ENCODE data around the gene LIG1.

LIG1 gene

DNA sequence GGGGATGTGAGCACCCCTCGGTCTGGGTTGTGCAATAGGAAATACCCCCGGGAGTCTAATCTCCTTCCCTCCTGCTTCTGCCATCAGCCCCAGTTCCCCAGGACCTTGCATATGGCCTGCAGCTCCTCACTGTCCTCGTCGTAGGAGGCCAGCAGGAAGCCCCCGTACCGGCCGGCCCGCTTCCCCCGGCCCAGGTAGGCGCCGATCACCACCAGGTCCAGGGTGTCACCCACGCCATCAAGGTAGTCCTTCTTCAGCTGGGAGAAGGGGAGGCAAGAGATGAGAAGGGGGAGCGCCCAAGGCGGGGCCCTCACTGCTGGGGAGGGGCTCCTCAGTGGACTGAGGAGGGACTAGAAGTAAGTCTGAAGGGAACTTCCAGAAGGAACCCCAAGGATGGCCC lies 49.1 kb downstream of the LIG1 start:
- H3K27ac Mint-ChIP-seq = no peak overlapping the region
- no peaks in the 10 kb centered on the region for H3K27me3 Mint-ChIP-seq (ENCODE audit: low read depth)
- H3K36me3 Mint-ChIP-seq (ENCODE audit: low read depth) = peaks cover 34% of the 10 kb centered on the region
- H3K4me3 Mint-ChIP-seq = no peak overlapping the region
- no peaks in the 10 kb centered on the region for H3K9me3 Mint-ChIP-seq
- peaks cover 18% of the 10 kb centered on the region for H3K4me1 Mint-ChIP-seq (ENCODE audit: low read depth)

DNA sequence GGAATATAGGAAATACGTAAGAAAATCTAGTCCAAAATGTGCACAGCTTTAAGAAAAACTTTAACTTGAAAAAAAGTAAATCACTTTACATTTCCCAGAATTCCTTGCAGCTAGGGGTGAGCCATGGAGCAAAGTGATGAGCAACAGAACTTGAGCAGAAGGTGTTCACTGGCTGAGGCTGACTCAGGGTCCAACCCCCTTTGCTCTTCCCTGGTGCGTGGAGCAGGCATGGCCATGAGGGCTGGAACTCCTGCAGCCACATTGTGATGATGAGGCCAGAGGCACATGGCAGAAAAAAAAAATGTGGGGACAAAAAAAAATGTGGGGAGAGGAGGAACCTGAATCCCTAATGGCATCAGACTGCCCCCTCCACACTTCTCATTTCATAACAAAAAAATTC lies 49.6 kb downstream of the LIG1 start:
- no peak overlapping the region for H3K4me3 Mint-ChIP-seq
- H3K27ac Mint-ChIP-seq = no peak overlapping the region
- H3K4me1 Mint-ChIP-seq (ENCODE audit: low read depth) = peaks cover 18% of the 10 kb centered on the region
- no peaks in the 10 kb centered on the region for H3K9me3 Mint-ChIP-seq
- H3K36me3 Mint-ChIP-seq (ENCODE audit: low read depth) = peaks cover 34% of the 10 kb centered on the region
- H3K27me3 Mint-ChIP-seq (ENCODE audit: low read depth) = no peaks in the 10 kb centered on the region

DNA sequence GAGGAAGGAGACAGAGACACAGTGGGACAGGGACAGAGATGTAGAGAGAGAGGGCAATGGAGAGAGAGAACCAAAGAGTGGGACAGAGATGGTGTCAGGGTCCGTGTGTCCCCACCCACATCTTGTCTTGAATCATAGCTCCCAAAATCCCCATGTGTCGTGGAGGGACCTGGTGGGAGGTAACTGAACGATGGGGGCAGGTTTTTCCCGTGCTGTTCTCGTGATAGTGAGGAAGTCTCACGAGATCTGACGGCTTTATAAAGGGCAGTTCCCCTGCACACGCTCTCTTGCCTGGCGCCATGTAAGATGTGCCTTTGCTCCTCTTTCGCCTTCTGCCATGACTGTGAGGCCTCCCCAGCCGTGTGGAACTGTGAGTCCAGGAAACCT lies 52.0 kb downstream of the LIG1 start:
- Mint-ChIP-seq H3K27me3 (ENCODE audit: low read depth) (no peaks in the 10 kb centered on the region), H3K4me3 (no peak overlapping the region), H3K9me3 (no peaks in the 10 kb centered on the region), H3K36me3 (ENCODE audit: low read depth) (peaks cover 28% of the 10 kb centered on the region), H3K27ac (peak overlapping the region; percentile 97), H3K4me1 (ENCODE audit: low read depth) (peaks cover 15% of the 10 kb centered on the region)

DNA sequence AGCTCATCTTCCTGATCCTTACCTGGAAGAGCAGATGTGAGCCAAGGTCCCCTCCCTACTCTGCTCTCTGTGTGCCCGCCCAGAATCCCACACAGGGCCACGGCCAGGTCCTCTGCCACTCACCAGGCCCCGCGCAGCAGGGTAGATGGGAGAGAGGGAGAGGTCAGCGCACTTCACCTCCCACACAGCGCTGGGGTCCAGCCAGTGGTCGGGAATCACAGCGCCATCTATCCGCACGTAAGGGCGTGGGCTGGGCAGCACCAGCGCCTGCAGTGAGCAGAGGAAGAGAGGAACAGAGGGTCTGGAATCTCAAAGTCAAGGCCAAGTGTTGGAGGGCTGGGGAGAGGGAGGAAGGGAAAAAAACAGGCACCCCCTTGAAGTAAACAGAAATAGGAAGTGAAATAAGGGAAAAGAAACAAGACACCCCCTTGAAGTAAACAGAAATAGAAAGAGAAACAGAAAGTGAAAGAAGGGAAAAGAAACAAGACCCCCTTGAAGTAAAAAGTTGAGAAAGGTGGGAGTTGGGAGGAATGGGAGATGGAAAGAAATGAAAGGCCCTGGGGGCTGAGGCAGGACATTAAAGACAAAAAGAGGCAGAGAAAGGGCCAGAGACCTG lies 52.5 kb downstream of the LIG1 start:
- peaks cover 24% of the 10 kb centered on the region for H3K36me3 Mint-ChIP-seq (ENCODE audit: low read depth)
- peaks cover 17% of the 10 kb centered on the region for H3K4me1 Mint-ChIP-seq (ENCODE audit: low read depth)
- H3K27ac Mint-ChIP-seq = peak overlapping the region; percentile 97
- H3K4me3 Mint-ChIP-seq = peak overlapping the region; percentile 37
- no peaks in the 10 kb centered on the region for H3K9me3 Mint-ChIP-seq
- no peaks in the 10 kb centered on the region for H3K27me3 Mint-ChIP-seq (ENCODE audit: low read depth)

DNA sequence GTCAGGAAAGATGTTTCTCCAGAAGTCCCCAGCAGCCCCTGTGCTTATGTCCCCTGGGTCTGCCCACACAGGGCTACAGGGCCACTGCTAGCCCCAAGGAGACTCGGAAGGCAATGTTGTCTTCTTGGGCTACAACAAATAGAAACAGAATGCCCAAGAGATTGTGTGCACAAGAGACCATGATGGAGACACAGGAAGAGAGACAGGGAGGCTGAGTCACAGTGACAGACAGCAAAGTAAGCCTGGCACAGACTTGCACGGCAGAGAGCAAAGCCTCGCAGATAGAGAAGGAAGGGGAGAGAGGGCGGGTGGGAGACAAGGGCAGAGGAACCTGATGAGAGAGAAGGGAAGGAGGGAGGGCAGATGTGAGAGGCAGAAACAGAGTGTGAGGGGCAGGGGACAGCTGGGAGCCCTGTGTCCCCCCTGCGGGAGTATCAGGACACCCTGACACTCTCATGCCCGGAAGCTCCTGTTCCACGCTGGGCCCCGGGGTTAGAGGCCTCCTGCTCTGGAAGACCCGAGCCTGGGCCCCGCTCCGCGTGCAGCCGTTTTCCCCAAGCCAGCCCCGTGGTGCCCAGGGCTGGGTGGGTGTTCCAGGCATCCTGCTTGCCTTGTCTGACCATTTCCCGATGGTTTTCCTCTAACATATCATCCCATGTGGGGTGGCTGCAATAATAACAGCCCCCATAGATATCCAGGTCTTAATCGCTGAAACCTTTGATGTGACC lies 56.8 kb downstream of the LIG1 start:
- Mint-ChIP-seq H3K36me3 (ENCODE audit: low read depth) (peaks cover 10% of the 10 kb centered on the region), H3K4me1 (ENCODE audit: low read depth) (peaks cover 18% of the 10 kb centered on the region), H3K27ac (peak overlapping the region; percentile 21), H3K27me3 (ENCODE audit: low read depth) (no peaks in the 10 kb centered on the region), H3K4me3 (no peak overlapping the region), H3K9me3 (no peaks in the 10 kb centered on the region)

DNA sequence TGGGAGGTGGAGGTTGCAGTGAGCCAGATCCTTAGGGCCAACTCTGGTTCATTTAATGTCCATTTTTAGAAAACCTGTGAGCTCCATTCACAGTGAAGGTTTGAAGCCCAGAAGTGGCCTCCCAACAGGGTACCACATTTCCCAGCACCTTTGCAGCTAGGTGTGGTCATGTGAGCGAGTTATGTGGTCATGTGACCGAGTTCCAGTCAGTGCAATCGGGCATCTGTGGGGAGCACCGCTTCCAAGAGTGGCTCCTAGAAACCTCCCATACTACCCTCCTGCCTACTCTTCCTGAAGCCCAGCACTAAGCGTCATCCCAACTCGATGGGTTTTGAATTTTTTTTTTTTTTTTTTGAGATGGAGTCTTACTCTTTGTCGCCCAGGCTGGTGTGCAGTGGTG lies 58.9 kb downstream of the LIG1 start:
- Mint-ChIP-seq H3K9me3 (no peaks in the 10 kb centered on the region), H3K36me3 (ENCODE audit: low read depth) (peaks cover 3% of the 10 kb centered on the region), H3K27ac (no peak overlapping the region), H3K4me1 (ENCODE audit: low read depth) (peaks cover 18% of the 10 kb centered on the region), H3K27me3 (ENCODE audit: low read depth) (no peaks in the 10 kb centered on the region), H3K4me3 (no peak overlapping the region)

DNA sequence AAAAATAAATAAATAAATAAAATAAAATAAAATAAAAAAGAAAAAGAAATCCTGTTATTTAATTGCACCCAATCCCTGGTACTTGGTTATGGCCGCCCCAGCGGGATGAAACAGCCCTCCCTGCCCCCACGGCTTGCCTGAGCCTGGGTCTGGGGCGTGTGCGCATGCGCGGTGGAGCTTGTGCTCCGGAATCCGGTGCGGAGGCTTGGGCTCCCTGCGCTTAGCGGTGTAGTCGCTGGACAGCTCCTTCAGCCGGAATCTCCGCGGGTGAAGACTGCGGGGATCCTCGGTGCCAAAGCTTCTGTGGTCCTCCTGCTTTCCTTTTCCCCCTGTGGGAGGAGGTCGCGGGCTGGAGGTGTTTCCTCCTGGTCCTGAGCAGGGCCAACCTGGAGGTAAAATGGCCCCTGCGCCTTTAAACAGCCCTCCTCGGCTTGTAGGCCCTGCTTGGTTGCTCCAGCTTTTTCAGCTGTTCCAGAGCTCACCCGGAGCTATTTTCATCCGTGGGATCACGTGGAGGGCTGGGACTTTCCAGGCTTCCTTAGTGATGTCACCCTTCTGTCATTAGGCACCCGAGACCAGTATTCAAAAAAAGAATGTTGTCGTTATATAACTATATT lies 59.7 kb downstream of the LIG1 start, which contains the start of gene PLA2G4C:
PLA2G4C (minus strand) TSS at position 468 of the 617 bp plus-strand sequence. CDS start 4,288 bp downstream, outside the sequence.
- peak within 1 kb of the TSS; percentile 82 for H3K4me3 Mint-ChIP-seq
- peak within 1 kb of the TSS; percentile 91 for H3K27ac Mint-ChIP-seq
- H3K27me3 Mint-ChIP-seq (ENCODE audit: low read depth) = no peaks in the 10 kb centered on the region
- H3K9me3 Mint-ChIP-seq = no peaks in the 10 kb centered on the region
- peaks cover 18% of the 10 kb centered on the region for H3K4me1 Mint-ChIP-seq (ENCODE audit: low read depth)
- peaks cover 3% of the 10 kb centered on the region for H3K36me3 Mint-ChIP-seq (ENCODE audit: low read depth)

DNA sequence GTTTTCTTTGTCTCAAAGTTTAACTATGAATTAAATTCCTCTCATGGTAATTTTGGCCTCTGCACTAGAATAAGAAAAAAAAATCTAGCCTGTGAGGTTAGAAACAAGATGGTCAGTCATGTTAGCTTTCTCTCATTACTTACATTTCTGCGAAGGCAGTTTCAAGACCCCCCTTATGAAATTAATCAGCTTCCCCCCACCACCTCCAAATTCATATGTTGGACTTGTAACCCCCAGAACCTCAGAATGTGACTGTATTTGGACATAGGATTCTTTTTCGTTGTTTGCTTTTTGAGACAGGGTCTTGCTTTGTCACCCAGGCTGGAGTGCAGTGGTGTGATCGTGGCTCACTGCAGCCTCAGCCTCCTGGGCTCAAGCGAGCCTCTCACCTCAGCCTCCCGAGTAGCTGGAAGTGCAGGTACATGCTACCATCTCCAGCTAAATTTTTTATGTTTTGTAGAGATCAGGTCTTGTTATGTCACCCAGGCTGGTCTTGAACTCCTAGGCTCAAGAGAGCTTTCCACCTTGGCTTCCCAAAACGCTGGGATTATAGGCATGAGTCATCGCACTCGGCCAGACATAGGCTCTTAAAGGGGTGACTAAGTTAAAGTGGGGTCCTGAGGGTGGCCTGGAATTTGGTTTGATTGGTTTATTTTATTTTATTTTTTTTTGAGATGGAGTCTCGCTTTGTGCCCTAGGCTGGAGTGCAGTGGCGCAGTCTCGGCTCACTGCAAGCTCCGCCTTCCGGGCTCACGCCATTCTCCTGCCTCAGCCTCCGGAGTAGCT lies 61.0 kb downstream of the LIG1 start:
- H3K36me3 Mint-ChIP-seq (ENCODE audit: low read depth) = peaks cover 2% of the 10 kb centered on the region
- no peaks in the 10 kb centered on the region for H3K9me3 Mint-ChIP-seq
- H3K27ac Mint-ChIP-seq = no peak overlapping the region
- H3K4me3 Mint-ChIP-seq = peak overlapping the region; percentile 57
- no peaks in the 10 kb centered on the region for H3K27me3 Mint-ChIP-seq (ENCODE audit: low read depth)
- peaks cover 19% of the 10 kb centered on the region for H3K4me1 Mint-ChIP-seq (ENCODE audit: low read depth)

DNA sequence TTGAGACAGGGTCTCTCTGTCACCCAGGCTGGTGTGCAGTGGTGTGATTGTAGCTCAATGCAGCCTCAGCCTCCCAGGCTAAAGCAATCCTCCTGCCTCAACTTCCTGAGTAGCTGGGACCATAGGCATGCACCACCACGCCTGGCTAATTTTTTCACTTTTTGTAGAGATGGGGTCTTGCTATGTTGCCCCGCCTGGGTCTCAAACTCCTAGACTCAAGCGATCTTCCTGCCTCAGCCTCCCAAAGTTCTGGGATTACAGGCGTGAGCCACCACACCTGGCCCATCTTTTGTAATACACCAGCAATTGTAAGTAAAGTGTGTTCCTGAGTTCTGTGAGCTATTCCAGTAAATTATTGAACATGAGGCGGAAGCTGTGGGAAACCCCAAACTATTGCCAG lies 66.2 kb downstream of the LIG1 start:
- Mint-ChIP-seq H3K27ac (no peak overlapping the region), H3K27me3 (ENCODE audit: low read depth) (no peaks in the 10 kb centered on the region), H3K4me1 (ENCODE audit: low read depth) (peaks cover 13% of the 10 kb centered on the region), H3K36me3 (ENCODE audit: low read depth) (peaks cover 7% of the 10 kb centered on the region), H3K9me3 (no peaks in the 10 kb centered on the region), H3K4me3 (no peak overlapping the region)

DNA sequence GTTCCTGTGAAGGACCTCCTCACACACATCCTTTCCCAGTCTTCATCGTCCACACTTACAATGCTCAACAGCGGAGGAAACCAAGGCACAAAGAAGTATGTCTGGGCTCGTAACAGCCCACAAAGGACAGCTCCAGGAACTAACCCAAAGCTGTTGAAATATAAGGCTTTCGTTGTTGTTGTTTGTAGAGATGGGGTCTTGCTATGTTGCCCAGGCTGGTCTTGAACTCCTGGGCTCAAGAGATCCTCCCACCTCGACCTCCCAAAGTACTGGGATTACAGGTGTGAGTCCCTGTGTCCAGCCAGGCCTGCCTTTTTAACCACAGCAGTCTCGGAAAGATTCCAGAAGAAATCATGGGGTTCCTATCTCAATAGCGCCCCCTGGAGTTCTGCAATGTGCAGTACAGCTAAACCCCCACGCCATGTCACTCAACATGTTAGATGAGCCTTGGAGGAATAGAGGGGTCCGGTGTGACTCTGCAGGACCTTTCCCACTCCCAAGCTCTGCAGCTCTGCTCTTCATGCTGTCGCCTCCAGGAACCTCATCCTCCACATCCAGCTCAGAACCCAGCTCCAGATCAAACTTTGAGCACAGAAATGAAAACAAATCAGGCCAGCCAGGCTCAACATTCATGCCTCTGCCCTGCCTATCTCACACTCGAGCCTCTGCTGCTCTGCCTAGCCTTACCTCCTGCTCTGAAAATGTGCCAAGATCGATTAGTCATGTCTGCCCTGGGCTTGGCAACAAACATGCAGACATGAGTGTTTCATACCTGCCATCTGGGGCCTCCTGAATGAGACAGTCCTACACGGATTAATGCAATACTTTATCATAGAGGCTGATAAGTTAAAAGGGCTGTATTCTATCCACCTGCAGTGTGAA lies 67.0 kb downstream of the LIG1 start:
- Mint-ChIP-seq H3K9me3 (no peaks in the 10 kb centered on the region), H3K27ac (no peak overlapping the region), H3K36me3 (ENCODE audit: low read depth) (peaks cover 7% of the 10 kb centered on the region), H3K4me3 (no peak overlapping the region), H3K4me1 (ENCODE audit: low read depth) (peaks cover 11% of the 10 kb centered on the region), H3K27me3 (ENCODE audit: low read depth) (no peaks in the 10 kb centered on the region)

DNA sequence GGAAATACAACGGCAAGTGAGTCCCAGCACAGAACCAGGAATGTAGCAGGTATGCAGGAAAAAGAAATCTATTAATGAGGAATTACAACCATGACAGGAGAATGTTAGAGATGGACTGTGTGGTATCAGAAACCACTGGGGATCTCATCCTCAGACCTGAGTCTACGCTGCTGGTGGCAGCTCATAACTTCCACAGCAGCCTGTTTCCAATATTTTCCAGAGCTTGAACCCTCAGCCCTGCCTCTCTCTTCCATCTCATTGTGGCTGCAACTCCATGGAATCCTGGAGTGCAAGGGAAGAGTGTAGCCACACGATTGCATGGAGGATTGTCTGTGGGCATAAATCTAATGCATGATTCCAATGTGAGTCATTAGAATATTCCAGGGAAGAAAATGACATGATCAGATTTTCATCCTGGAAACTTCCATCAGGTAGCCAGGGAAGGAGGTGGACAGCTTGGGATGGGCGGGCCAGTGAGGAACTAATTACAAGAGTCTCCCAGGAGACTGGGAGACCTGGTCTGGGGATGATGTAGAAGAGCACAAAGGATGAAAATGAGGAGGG lies 74.5 kb downstream of the LIG1 start:
- Mint-ChIP-seq H3K36me3 (ENCODE audit: low read depth) (peaks cover 37% of the 10 kb centered on the region), H3K27me3 (ENCODE audit: low read depth) (no peaks in the 10 kb centered on the region), H3K4me3 (no peak overlapping the region), H3K27ac (no peak overlapping the region), H3K9me3 (peaks cover 12% of the 10 kb centered on the region), H3K4me1 (ENCODE audit: low read depth) (no peaks in the 10 kb centered on the region)

DNA sequence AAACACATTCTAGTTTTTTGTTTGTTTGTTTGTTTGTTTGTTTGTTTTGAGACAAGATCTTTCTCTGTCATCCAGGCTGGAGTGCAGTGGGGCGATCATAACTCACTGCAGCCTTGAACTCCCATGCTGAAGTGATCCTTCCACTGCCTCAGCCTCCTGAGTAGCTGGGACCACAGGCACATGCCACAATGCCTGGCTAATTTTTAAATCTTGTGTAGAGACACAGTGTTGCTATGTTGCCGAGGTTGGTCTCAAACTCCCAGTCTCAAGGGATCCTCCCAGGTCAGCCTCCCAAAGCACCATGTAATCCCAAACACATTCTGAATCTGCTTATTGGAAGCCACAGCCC lies 75.3 kb downstream of the LIG1 start:
- H3K4me1 Mint-ChIP-seq (ENCODE audit: low read depth) = no peaks in the 10 kb centered on the region
- H3K27ac Mint-ChIP-seq = no peak overlapping the region
- peaks cover 37% of the 10 kb centered on the region for H3K36me3 Mint-ChIP-seq (ENCODE audit: low read depth)
- H3K27me3 Mint-ChIP-seq (ENCODE audit: low read depth) = no peaks in the 10 kb centered on the region
- no peak overlapping the region for H3K4me3 Mint-ChIP-seq
- peaks cover 12% of the 10 kb centered on the region for H3K9me3 Mint-ChIP-seq

DNA sequence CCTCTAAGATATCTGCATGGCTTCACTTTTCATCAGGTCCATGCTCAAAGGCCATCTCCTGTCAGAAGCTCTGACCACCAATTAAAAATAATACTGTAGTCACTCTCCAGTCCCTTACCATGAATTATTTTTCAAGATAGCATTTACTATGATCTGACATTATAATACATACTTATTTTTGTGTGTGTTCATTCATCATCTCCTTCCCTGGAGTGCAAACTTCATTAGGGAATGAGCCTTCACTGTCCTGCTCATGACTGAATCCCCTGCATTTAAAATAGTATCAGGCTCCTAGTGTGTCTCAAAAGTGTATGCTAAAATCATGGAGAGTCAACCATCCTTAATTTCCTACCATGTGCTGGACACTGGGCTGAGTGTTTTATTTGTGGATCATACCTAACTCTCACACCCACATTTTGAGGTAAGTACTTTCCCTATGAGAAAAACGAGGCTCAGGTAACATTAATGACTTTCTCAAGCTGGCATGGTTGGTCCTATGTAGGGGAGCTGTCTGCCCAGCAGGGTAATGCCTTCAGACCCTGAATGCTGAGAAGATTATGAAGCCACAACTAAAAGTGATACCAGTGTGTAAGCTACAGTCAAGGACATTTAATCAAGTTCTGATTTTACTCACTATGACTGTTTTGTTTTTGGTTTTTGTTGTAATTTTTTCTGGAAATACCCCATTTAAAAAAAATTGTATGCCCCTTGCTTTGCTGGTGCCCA lies 75.9 kb downstream of the LIG1 start:
- H3K36me3 Mint-ChIP-seq (ENCODE audit: low read depth) = peaks cover 37% of the 10 kb centered on the region
- H3K27me3 Mint-ChIP-seq (ENCODE audit: low read depth) = no peaks in the 10 kb centered on the region
- no peaks in the 10 kb centered on the region for H3K4me1 Mint-ChIP-seq (ENCODE audit: low read depth)
- H3K9me3 Mint-ChIP-seq = peaks cover 12% of the 10 kb centered on the region
- H3K27ac Mint-ChIP-seq = no peak overlapping the region
- H3K4me3 Mint-ChIP-seq = no peak overlapping the region

Measured in T-helper 1 cell treated with Interleukin-12 subunit alpha and Interleukin-12 subunit beta and Interleukin-4 antibody, amounts not matched to agents 30 μg/mL and 1 μg/mL, for 36 hours (primary cell).